HCT116 (cell line): ENCODE measurements around the gene PDE1A. TPM values are rescaled to one million over a fixed set of nuclear protein-coding genes. Genes with fewer than 3 reads are reported as not detected.

Source experiments
- ATAC-seq: fragments of 200-7000 bp; cut with Tn5 transposase; 2 replicates; pipeline ENCODE4 v1.9.1; 2020; ENCODE audit warnings: mild to moderate bottlenecking, moderate library complexity
- BruUV-seq: library from RNA; stranded (reverse); fragments of 400-500 nt; replicated peaks from 2 replicates; lab custom pipeline; 2021; lab: Mats Ljungman, UMichigan
- CTCF ChIA-PET: fragments of 300-600 bp; sonication (Branson Sonifier 250); formaldehyde crosslinking; loops from one replicate; lab custom pipeline; 2021; ENCODE audit warnings: antibody characterized with exemption; lab: Charles Lee
- POLR2A ChIA-PET: fragments of 300-600, 350-600 bp; sonication (Branson Sonifier 250); formaldehyde crosslinking; loops from one replicate; lab custom pipeline; 2021; ENCODE audit warnings: antibody characterized with exemption; lab: Charles Lee
- RAD21 ChIA-PET, 2 experiments: fragments of 300-600 bp; sonication (Branson Sonifier 250); formaldehyde crosslinking; loops; one replicate each; lab custom pipeline; 2023; ENCODE audit warnings: low total read pairs in 2 of 2; ENCODE audit not compliant: uncharacterized antibody in 2 of 2, unreplicated experiment in 2 of 2, low non-redundant PET in 1 of 2; lab: Charles Lee
- DNase-seq: peaks from one replicate; pipeline ENCODE4 v3.0.0-alpha.2; 2010; ENCODE audit warnings: low read depth, low spot score
- H2AFZ ChIP-seq: fragments of 200-600 bp; shearing (Covaris generic), sonication (generic); 2 replicates; pipeline ENCODE4 v1.6.1; 2017; ENCODE audit warnings: low read depth, mixed run types, mixed read lengths, antibody characterized with exemption, low read length; ENCODE audit not compliant: poor library complexity, severe bottlenecking
- H3K27ac ChIP-seq: 2 replicates; pipeline ENCODE4 v1.5.1; 2012; ENCODE audit warnings: low read depth, low read length
- H3K27me3 ChIP-seq: fragments of 200-600 bp; sonication (generic); 2 replicates; pipeline ENCODE4 v1.6.1; 2016; ENCODE audit warnings: mixed run types, low read length, mixed read lengths; ENCODE audit not compliant: insufficient read depth
- H3K36me3 ChIP-seq, 2 experiments: fragments of 200-500 bp in 1 of 2; fragments of 200-600 bp in 1 of 2; sonication (Bioruptor generic) in 1 of 2; sonication (generic) in 1 of 2; 2 replicates each; pipeline versions ENCODE4 v1.5.1 to v1.6.1; 2014 to 2016; ENCODE audit warnings: low read length in 2 of 2, inconsistent platforms in 1 of 2, mixed read lengths in 1 of 2, mixed run types in 1 of 2; ENCODE audit not compliant: insufficient read depth in 2 of 2, control insufficient read depth in 1 of 2
- H3K4me1 ChIP-seq, 2 experiments: fragments of 200-600 bp in 1 of 2; sonication (generic) in 1 of 2; 2 replicates each; pipeline versions ENCODE4 v1.5.1 to v1.6.1; 2012 to 2017; ENCODE audit warnings: low read length in 2 of 2, inconsistent platforms in 1 of 2, mild to moderate bottlenecking in 1 of 2, mixed read lengths in 1 of 2, mixed run types in 1 of 2, moderate library complexity in 1 of 2; ENCODE audit not compliant: insufficient read depth in 2 of 2, control insufficient read depth in 1 of 2
- H3K4me2 ChIP-seq: fragments of 200-600 bp; sonication (generic); 2 replicates; pipeline ENCODE4 v1.6.1; 2017; ENCODE audit warnings: mixed run types, low read length, mixed read lengths
- H3K4me3 ChIP-seq, 2 experiments: fragments of 200-600 bp in 1 of 2; sonication (generic) in 1 of 2; replicated peaks in 1 of 2; 2 replicates each; pipeline ENCODE4 v1.5.1; 2011 to 2016; ENCODE audit warnings: low read length in 2 of 2, control low read depth in 1 of 2, low read depth in 1 of 2, mild to moderate bottlenecking in 1 of 2, mixed read lengths in 1 of 2, mixed run types in 1 of 2
- H3K79me2 ChIP-seq: fragments of 200-600 bp; sonication (generic); 2 replicates; pipeline ENCODE4 v1.6.1; 2017; ENCODE audit warnings: mild to moderate bottlenecking, mixed run types, low read length, moderate library complexity, mixed read lengths; ENCODE audit not compliant: insufficient read depth
- H3K9ac ChIP-seq: fragments of 200-600 bp; sonication (generic); 2 replicates; pipeline ENCODE4 v1.6.1; 2016; ENCODE audit warnings: low read length, mixed read lengths
- H3K9me2 ChIP-seq: fragments of 200-600 bp; sonication (generic), shearing (Covaris generic); 2 replicates; pipeline ENCODE4 v1.6.1; 2017; ENCODE audit warnings: mixed run types, mild to moderate bottlenecking, moderate library complexity; ENCODE audit not compliant: insufficient read depth
- H3K9me3 ChIP-seq, 2 experiments: fragments of 200-500 bp in 1 of 2; fragments of 200-600 bp in 1 of 2; sonication (Bioruptor generic) in 1 of 2; sonication (generic) in 1 of 2; 2 replicates each; pipeline ENCODE4 v1.6.1; 2014 to 2017; ENCODE audit warnings: low read length in 2 of 2, mixed read lengths in 2 of 2, inconsistent platforms in 1 of 2, low read depth in 1 of 2, mild to moderate bottlenecking in 1 of 2, mixed run types in 1 of 2, moderate library complexity in 1 of 2; ENCODE audit not compliant: control insufficient read depth in 1 of 2, insufficient read depth in 1 of 2
- H4K20me1 ChIP-seq: fragments of 200-600 bp; sonication (generic), shearing (Covaris generic); 2 replicates; pipeline ENCODE4 v1.6.1; 2017; ENCODE audit warnings: mixed run types, mild to moderate bottlenecking, moderate library complexity; ENCODE audit not compliant: insufficient read depth
- ATF3 ChIP-seq: IDR thresholded peaks from 2 replicates; pipeline ENCODE4 v1.6.1; 2012
- CEBPB ChIP-seq: IDR thresholded peaks from 2 replicates; pipeline ENCODE4 v1.6.1; 2012; ENCODE audit warnings: low read depth
- EGR1 ChIP-seq: IDR thresholded peaks from 2 replicates; pipeline ENCODE4 v1.6.1; 2012; ENCODE audit warnings: low read depth
- EZH2phosphoT487 ChIP-seq: fragments of 200-600 bp; IDR thresholded peaks from 2 replicates; pipeline ENCODE4 v1.6.1; 2018; ENCODE audit warnings: antibody characterized with exemption, borderline replicate concordance
- FOSL1 ChIP-seq: IDR thresholded peaks from 2 replicates; pipeline ENCODE4 v1.6.1; 2012; ENCODE audit warnings: low read depth
- JUND ChIP-seq: IDR thresholded peaks from 2 replicates; pipeline ENCODE4 v1.6.1; 2012
- MAX ChIP-seq: IDR thresholded peaks from 2 replicates; pipeline ENCODE4 v1.6.1; 2012
- POLR2A ChIP-seq: IDR thresholded peaks from 2 replicates; pipeline ENCODE4 v1.7.0; 2011; ENCODE audit warnings: borderline replicate concordance; ENCODE audit not compliant: insufficient read depth, insufficient read length; ENCODE audit errors: extremely low read depth
- POLR2AphosphoS5 ChIP-seq: IDR thresholded peaks from 2 replicates; pipeline ENCODE4 v1.6.1; 2011; ENCODE audit warnings: mild to moderate bottlenecking, low read depth, low read length, moderate library complexity
- REST ChIP-seq: IDR thresholded peaks from 2 replicates; pipeline ENCODE4 v1.6.1; 2012; ENCODE audit warnings: low read depth
- SIN3A ChIP-seq: IDR thresholded peaks from 2 replicates; pipeline ENCODE4 v1.6.1; 2012; ENCODE audit warnings: low read depth
- SRF ChIP-seq: IDR thresholded peaks from 2 replicates; pipeline ENCODE4 v1.6.1; 2012; ENCODE audit warnings: low read depth
- TCF7L2 ChIP-seq: IDR thresholded peaks from 2 replicates; pipeline ENCODE4 v1.7.0; 2011; ENCODE audit warnings: borderline replicate concordance, inconsistent platforms; ENCODE audit not compliant: insufficient read depth, insufficient read length; ENCODE audit errors: extremely low read depth
- ZFX ChIP-seq: fragments of 450-650 bp; IDR thresholded peaks from 2 replicates; pipeline ENCODE4 v1.6.1; 2017
- ZNF274 ChIP-seq: fragments of 200-500 bp; sonication (Bioruptor generic); IDR thresholded peaks from 2 replicates; pipeline ENCODE4 v1.6.1; 2014; ENCODE audit warnings: mild to moderate bottlenecking, low read depth, low read length, inconsistent platforms
- intact Hi-C: fragments of 100-400 bp; cut with micrococcal nuclease; formaldehyde crosslinking; loops from 2 replicates; pipeline ENCODE4 v1.10.0; 2022
- total RNA-seq: library from RNA; stranded (reverse); gene quantifications from one replicate; pipeline ENCODE4 v1.2.1, GENCODE V29; 2021; ENCODE audit not compliant: unreplicated experiment

PDE1A gene
- total RNA-seq, 1 experiment from 2014 or later, result 0.12 TPM

- no peak for TF ChIP-seq FOSL1
- no peak for TF ChIP-seq CEBPB
- TF ChIP-seq JUND, result no peak
- TF ChIP-seq POLR2A, result no peak
- no peak for TF ChIP-seq EGR1
- TF ChIP-seq, all 23 proteins: peak for 0
Observed at GRCh38 chr2:182166406-182166805, 260.4 kb downstream of the PDE1A start (continued).

- Histone ChIP-seq H3K4me2 (no peak overlapping the region), H3K4me3 (no peak overlapping the region)
- intact Hi-C loops, result no loop called here
- no peak for TF ChIP-seq ATF3
- no peak for TF ChIP-seq REST
- TF ChIP-seq TCF7L2, result no peak
- TF ChIP-seq MAX, result no peak
- no peak for TF ChIP-seq SRF
- TF ChIP-seq POLR2A, result no peak
- TF ChIP-seq SIN3A, result no peak
- no peak for TF ChIP-seq ZFX
- no peak for TF ChIP-seq EZH2phosphoT487
- TF ChIP-seq POLR2AphosphoS5, result no peak
- no peak for TF ChIP-seq EGR1
- no peak for TF ChIP-seq ZNF274
- TF ChIP-seq, all 23 proteins: peak for 0
- H3K4me1 ChIP-seq, result no peaks in the 10 kb centered on the region
- DNase-seq (no peak), ATAC-seq (no peak)
- POLR2A ChIA-PET, result no interaction called here
- H3K27ac ChIP-seq, result no peak overlapping the region
- no peak overlapping the region for H3K9ac ChIP-seq
- H3K9me3 ChIP-seq, result no peaks in the 10 kb centered on the region
- no peaks in the 10 kb centered on the region for H4K20me1 ChIP-seq
- H3K79me2 ChIP-seq, result no peaks in the 10 kb centered on the region
- no peak overlapping the region for H2AFZ ChIP-seq
- H3K9me2 ChIP-seq, result no peaks in the 10 kb centered on the region
- H3K27me3 ChIP-seq, result no peaks in the 10 kb centered on the region
- CTCF ChIA-PET, result no interaction called here
- BruUV-seq, result no TSS peak
- no peaks in the 10 kb centered on the region for H3K36me3 ChIP-seq
- RAD21 ChIA-PET, result no interaction called here
Observed at GRCh38 chr2:182165202-182165601, 261.6 kb downstream of the PDE1A start.
